Activated T-cell treated with anti-CD3 and anti-CD28 coated beads, Interleukin-2, amount 50 U/mL, for 72 hours (primary cell): ENCODE measurements around the gene TXNRD2. TPM values are rescaled to one million over a fixed set of nuclear protein-coding genes. Genes with fewer than 3 reads are reported as not detected.
"Not testable (repeated sequence)": the region's sequence is repeated elsewhere in the genome, so short reads cannot be mapped to it uniquely, and the experiment has no call there.

Experiments used
- ATAC-seq, 2 donors: fragments of 150-1000 bp; cut with Tn5 transposase; replicated peaks in 1 of 2; 2 replicates each; pipeline ENCODE4 v1.10.0; 2021; ENCODE audit warnings: moderate library complexity in 2 of 2, mild to moderate bottlenecking in 1 of 2
- DNase-seq, 2 donors: peaks; one replicate each; pipeline ENCODE4 v3.0.0; 2021 to 2022; ENCODE audit warnings: mixed read lengths in 1 of 2
- H3K27ac Mint-ChIP-seq: one replicate; pipeline ENCODE4 v1.8.0; 2022; ENCODE audit warnings: mild to moderate bottlenecking, moderate library complexity, mixed read lengths
- H3K27me3 Mint-ChIP-seq: one replicate; pipeline ENCODE4 v1.8.0; 2022; ENCODE audit warnings: low read depth, mixed read lengths
- H3K36me3 Mint-ChIP-seq, 2 donors: one replicate each; pipeline ENCODE4 v1.8.0; 2022; ENCODE audit warnings: mixed read lengths in 2 of 2, mild to moderate bottlenecking in 1 of 2; ENCODE audit not compliant: insufficient read depth in 2 of 2
- H3K4me1 Mint-ChIP-seq: one replicate; pipeline ENCODE4 v1.8.0; 2022; ENCODE audit warnings: low read depth, mixed read lengths
- H3K4me3 Mint-ChIP-seq, 2 donors: one replicate each; pipeline ENCODE4 v1.8.0; 2022; ENCODE audit warnings: mild to moderate bottlenecking in 2 of 2, mixed read lengths in 2 of 2, moderate library complexity in 2 of 2
- H3K9me3 Mint-ChIP-seq, 2 donors: one replicate each; pipeline ENCODE4 v1.8.0; 2022; ENCODE audit warnings: mixed read lengths in 2 of 2
- total RNA-seq, 2 donors: library from RNA; stranded (reverse); gene quantifications; one replicate each; pipeline ENCODE4 v1.2.3, GENCODE V29; 2022

Gene TXNRD2
- total RNA-seq, 2 donors from 2014 or later, result 21.3 to 23.4 TPM

DNA sequence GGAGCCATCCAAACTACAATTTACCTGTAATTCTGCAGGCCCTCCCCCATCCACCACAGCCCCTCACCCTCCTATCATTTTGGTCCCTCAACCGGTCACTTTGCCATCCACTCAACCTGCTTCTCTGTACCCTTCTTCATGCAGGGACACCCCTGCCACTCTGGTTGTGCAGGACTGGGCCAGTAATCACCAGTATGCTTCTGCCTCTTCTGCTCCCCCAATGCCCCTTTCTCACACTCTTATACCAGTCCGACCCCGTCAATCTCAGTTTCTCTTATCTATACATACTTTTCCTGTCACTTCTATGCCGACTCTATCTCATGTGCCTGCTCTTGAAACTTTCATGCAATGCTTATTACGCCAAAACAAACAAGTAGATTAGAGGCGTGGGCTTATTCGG, 5.1 kb downstream of the TXNRD2 start:
- H3K27ac Mint-ChIP-seq, result no peak overlapping the region
- H3K4me3 Mint-ChIP-seq, result no peak overlapping the region
- peaks cover 9 to 23% of the 10 kb centered on the region in 2 donors for H3K36me3 Mint-ChIP-seq
- ATAC-seq (no peak), DNase-seq (no peak)
- no peaks in the 10 kb centered on the region for H3K27me3 Mint-ChIP-seq
- H3K9me3 Mint-ChIP-seq, result peaks cover 3 to 5% of the 10 kb centered on the region in 2 donors
- peaks cover 10% of the 10 kb centered on the region for H3K4me1 Mint-ChIP-seq

DNA sequence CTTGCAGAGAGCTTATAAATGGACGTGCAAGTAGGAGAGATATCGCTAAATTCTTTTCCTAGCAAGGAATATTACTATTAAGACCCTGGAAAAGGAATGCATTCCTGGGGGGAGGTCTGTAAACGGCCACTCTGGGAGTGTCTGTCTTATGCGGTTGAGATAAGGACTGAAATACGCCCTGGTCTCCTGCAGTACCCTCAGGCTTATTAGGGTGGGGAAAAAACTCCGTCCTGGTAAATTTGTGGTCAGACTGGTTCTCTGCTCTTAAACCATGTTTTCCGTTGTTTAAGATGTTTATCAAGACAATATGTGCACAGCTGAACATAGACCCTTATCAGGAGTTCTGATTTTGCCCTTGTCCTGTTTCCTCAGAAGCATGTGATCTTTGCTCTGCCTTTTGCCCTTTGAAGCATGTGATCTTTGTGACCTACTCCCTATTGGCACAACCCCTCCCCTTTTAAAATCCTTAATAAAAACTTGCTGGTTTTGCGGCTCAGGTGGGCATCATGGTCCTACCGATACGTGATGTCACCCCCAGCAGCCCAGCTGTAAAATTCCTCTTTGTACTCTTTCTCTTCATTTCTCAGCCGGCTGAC, 6.4 kb downstream of the TXNRD2 start:
- H3K4me3 Mint-ChIP-seq, H3K4me1 Mint-ChIP-seq, ATAC-seq, H3K9me3 Mint-ChIP-seq, DNase-seq, H3K27ac Mint-ChIP-seq, H3K27me3 Mint-ChIP-seq: not testable (repeated sequence)
- peaks cover 9 to 23% of the 10 kb centered on the region in 2 donors for H3K36me3 Mint-ChIP-seq

DNA sequence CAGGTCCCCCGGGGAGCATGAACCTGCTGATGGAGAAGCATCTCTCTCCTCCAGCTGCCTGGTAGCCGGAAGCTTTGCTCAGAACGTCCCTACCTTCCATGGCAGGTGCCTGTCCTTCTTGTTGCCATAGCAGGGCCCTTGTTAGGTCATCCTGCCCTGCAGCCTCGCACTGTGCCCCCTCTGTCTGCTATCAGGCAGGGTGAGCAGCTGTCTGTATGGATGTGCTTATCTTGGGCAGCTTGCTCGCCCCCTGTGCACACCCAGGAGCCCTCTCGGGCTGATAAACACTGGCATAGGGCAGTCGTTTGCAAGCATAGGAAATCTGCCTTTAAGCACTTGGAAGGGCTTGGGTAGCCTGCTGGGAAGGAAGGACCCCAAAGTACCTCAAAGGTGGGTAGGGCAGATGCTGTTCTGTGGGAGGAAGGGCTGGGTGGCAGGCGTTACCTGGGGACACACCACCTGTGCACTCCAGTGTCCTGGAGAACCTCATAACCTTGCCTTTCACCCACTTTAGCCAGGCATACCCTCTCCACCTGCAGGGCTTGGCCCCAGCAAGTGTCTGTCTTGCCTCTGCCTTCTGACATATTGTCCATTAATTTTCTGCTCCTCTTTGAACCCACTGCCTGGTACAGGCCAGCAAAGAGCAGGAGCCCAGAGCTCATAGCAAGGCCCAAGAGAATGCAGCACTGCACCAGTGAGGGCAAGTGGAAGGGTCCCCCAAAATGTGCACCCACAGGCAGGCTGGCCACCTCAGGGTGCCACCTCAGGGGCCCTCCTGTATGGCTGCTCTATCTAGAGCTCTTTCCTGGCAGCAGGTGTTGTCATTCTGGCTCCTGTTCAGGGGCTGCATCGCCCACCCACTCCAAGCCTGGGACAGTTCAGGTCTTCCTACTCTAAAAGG, 8.0 kb downstream of the TXNRD2 start:
- H3K27me3 Mint-ChIP-seq, result no peaks in the 10 kb centered on the region
- H3K36me3 Mint-ChIP-seq, result peaks cover 9 to 23% of the 10 kb centered on the region in 2 donors
- no peak overlapping the region for H3K4me3 Mint-ChIP-seq
- H3K9me3 Mint-ChIP-seq, result peaks cover 3 to 5% of the 10 kb centered on the region in 2 donors
- H3K4me1 Mint-ChIP-seq, result no peaks in the 10 kb centered on the region
- DNase-seq, result no peak
- no peak for ATAC-seq
- no peak overlapping the region for H3K27ac Mint-ChIP-seq

DNA sequence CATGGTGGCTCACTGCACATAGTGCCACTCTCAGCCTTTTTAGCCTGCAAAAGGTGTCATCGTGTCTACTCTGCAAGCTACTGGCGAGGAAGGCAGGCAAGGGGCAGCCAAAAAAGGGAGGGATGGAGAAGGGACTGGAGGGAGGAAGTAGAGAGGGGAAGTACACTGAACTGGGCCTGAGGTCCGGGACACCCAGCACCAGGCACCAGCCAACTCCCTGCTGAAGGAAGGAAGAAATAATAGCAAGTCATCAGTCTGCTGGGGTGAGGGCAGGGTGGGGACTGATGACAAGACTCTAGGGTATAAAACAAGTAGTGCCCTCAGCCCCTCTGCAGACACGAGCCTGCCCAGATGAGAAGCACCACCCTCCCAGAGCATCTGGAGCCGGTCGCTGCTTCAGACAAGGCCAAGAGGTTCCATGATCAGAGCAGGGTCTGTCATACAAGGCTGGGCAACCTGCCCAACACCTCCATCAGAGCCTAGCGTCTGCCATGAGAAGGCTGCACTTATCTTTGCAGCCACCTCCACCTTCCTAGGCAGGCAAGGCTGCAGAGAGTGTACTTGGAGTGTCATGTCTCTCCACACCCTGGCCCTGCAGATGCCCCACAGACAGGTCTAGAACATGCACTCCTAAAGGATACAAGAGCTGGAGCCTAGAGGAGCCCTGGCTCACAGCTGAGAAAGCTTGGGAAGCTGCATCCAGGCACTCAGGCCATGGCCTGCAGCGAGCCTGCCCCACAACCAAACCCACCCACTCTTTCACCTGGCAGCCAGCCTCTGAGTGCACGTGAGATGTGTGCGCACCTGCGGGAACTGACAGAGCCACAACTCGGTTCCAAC, 9.0 kb downstream of the TXNRD2 start:
- H3K4me1 Mint-ChIP-seq, result no peaks in the 10 kb centered on the region
- DNase-seq (no peak), ATAC-seq (no peak)
- no peak overlapping the region for H3K27ac Mint-ChIP-seq
- peaks cover 3 to 5% of the 10 kb centered on the region in 2 donors for H3K9me3 Mint-ChIP-seq
- no peak overlapping the region for H3K4me3 Mint-ChIP-seq
- no peaks in the 10 kb centered on the region for H3K27me3 Mint-ChIP-seq
- peaks cover 8 to 19% of the 10 kb centered on the region in 2 donors for H3K36me3 Mint-ChIP-seq

DNA sequence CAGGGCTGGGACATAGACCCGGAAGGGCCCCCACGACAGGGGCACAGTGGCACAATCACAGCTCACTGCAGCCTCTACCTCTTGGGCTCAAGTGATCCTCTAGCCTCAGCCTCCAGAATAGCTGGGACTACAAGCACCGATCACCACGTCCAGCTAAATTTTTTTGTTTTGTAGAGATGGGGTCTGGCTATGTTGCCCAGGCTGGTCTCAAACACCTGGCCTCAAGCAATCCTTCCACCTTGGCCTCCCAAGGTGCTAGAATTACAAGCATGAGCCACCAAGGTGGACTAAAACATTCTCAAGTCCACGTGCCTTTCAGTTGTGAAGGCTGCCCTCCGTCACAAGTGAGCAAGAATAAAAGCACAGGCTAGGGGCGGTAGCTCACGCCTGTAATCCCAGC, 10.1 kb downstream of the TXNRD2 start:
- Mint-ChIP-seq H3K9me3 (peaks cover under 1 to 3% of the 10 kb centered on the region in 2 donors), H3K4me3 (no peak overlapping the region), H3K4me1 (no peaks in the 10 kb centered on the region), H3K27me3 (no peaks in the 10 kb centered on the region), H3K27ac (no peak overlapping the region), H3K36me3 (peaks cover 4 to 11% of the 10 kb centered on the region in 2 donors)
- no peak for ATAC-seq
- DNase-seq, result no peak

DNA sequence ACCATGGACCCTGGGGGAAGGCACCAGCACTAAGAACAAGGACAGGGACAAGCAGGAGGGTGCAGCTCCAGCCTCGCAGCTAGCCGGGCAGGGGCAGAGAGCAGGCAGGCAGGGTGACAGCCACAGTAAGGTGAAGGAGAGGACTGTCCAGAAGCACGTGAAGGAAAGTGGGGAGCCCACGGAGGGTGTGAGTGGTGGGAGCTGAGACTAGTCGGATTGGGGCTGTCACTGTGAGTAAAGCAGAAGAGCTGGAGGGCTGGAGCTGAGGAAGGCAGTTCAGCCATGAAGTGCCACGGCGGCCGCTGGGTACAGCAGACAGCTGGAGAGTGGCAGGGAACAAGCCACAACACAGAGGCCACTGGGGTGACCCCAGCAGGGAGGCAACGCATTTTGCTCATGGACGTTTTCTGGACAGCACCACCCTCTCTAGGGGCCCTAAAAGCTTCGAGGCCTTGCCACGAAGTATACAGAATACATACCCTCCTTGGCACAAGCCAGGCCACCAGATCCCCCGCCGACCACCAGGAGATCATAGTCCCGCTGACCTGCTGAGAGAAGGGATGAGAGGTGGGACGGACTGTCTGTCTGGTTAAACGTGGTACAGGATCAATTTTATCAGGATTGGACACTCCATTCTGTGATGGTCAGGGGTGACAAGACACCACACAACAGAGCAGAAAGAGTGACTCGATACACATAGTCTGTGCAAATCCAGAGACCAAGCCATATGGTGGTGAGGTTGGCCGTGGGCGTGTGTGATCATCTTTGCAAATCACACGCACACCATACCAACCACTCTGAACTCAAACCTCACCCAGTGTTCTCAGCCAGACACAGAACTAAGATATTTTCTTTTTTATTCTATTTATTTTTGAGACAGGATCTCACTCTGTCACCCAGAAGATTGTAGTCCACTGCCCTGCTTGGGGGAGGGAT, 10.8 kb downstream of the TXNRD2 start:
- Mint-ChIP-seq H3K27ac (no peak overlapping the region), H3K36me3 (peaks cover 0 to 5% of the 10 kb centered on the region in 2 donors), H3K9me3 (peaks cover 0 to 2% of the 10 kb centered on the region in 2 donors), H3K4me1 (no peaks in the 10 kb centered on the region), H3K27me3 (no peaks in the 10 kb centered on the region), H3K4me3 (no peak overlapping the region)
- DNase-seq (no peak), ATAC-seq (peak in 1 of 2 donors; percentile 42)

DNA sequence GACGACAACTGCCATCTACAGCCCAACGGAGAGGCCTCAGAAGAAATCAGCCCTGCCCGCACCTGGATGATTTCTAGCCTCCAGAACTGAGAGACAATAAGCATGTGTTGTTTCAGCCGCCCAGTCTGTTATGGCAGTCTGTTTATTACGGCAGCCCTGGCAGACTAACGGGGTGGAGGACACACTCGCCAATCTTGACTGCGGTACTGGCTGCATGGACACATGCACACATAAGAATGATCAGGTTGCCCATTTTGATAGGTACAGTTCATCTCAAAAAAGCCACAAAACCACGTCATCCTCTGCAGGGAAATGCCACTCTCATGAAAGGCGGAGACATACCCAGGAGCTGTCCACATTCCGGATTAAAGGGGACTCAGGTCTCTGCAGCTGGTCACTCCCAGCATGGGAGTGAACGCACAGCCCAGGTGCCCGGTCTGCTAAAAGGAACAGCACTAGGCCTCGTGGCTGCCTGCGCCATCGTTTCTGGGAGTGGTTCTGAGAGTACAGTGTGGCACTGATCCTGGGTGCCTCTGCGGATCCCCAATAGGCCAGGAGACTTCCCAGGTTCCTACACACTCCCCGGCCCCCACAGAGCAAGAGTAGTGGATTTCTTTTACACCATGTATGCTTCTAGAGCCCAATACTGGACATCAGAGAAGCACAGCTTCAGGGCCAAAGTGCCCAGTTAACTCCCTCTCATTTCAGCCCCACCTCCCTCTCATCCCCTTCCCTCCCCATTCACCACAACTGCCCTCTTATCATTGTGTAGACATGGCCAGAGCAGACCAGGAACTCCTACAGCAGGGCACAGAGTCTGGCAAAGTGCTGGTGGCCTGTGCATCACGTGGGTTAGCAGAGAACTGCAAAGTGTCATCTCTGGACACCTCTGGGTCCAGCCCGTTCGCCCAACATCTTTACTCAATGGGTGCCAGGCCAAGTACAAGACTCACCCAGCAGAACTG, 11.8 kb downstream of the TXNRD2 start:
- H3K27me3 Mint-ChIP-seq, result no peaks in the 10 kb centered on the region
- no peaks in the 10 kb centered on the region for H3K9me3 Mint-ChIP-seq
- no peaks in the 10 kb centered on the region for H3K4me1 Mint-ChIP-seq
- no peak overlapping the region for H3K27ac Mint-ChIP-seq
- no peak overlapping the region for H3K4me3 Mint-ChIP-seq
- ATAC-seq, result no peak
- H3K36me3 Mint-ChIP-seq, result no peaks in the 10 kb centered on the region
- no peak for DNase-seq

DNA sequence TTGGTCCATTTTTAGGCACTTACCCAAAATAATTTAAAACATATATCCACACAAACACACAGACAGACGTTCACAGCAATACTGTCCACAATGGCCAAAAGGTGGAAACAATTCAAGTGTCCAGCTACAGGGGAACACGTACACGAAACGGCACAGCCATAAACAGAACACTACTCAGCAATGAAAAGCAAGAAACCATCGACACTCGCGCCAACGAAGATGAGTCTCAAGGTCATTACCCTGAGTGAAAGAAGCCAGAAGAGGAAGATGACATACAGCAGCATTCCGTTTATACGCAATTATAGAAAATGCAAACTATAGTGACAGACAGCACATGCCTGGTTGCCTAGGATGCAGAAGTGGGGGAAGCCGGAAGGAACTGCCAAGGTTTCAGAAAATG, 13.4 kb downstream of the TXNRD2 start:
- H3K9me3 Mint-ChIP-seq, result no peaks in the 10 kb centered on the region
- H3K27ac Mint-ChIP-seq, result no peak overlapping the region
- no peaks in the 10 kb centered on the region for H3K27me3 Mint-ChIP-seq
- H3K4me1 Mint-ChIP-seq, result no peaks in the 10 kb centered on the region
- ATAC-seq (no peak), DNase-seq (no peak)
- H3K36me3 Mint-ChIP-seq, result no peaks in the 10 kb centered on the region
- H3K4me3 Mint-ChIP-seq, result no peak overlapping the region

DNA sequence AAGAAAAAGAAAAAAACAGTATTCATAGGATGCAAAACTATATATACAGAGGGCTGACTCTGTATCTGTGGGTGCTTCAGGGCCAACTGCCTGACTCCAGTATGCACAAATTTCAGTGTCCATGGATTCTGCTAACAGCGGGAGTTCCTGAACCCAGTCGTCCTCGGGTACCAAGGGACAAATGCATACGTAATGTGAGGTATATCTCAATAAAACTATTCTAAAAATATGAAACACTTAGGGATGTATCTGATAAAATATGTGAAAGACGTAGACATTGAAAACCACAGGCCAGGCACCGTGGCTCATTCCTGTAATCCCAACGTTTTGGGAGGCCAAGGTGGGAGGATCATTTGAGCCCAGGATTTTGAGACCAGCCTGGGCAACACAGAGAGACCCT, 13.9 kb downstream of the TXNRD2 start:
- Mint-ChIP-seq H3K9me3 (no peaks in the 10 kb centered on the region), H3K27me3 (no peaks in the 10 kb centered on the region), H3K4me1 (no peaks in the 10 kb centered on the region), H3K4me3 (no peak overlapping the region), H3K27ac (no peak overlapping the region), H3K36me3 (no peaks in the 10 kb centered on the region)
- ATAC-seq (no peak), DNase-seq (no peak)

DNA sequence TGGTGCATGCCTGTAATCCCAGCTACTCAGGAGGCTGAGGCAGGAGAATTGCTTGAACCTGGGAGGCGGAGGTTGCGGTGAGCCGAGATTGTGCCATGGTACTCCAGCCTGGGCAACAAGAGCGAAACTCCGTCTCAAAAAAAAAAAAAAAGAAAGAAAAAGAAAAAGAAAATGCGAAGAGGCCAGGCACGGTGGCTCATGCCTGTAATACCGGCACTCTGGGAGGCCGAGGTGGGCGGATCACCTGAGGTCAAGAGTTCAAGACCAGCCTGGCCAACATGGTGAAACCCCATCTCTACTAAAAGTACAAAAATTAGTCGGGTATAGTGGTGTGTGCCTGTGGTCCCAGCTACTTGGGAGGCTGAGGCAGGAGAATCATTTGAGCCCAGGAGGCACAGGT, 15.6 kb downstream of the TXNRD2 start:
- H3K36me3 Mint-ChIP-seq, H3K27me3 Mint-ChIP-seq, H3K4me3 Mint-ChIP-seq, H3K9me3 Mint-ChIP-seq, H3K27ac Mint-ChIP-seq, ATAC-seq, DNase-seq, H3K4me1 Mint-ChIP-seq: not testable (repeated sequence)

DNA sequence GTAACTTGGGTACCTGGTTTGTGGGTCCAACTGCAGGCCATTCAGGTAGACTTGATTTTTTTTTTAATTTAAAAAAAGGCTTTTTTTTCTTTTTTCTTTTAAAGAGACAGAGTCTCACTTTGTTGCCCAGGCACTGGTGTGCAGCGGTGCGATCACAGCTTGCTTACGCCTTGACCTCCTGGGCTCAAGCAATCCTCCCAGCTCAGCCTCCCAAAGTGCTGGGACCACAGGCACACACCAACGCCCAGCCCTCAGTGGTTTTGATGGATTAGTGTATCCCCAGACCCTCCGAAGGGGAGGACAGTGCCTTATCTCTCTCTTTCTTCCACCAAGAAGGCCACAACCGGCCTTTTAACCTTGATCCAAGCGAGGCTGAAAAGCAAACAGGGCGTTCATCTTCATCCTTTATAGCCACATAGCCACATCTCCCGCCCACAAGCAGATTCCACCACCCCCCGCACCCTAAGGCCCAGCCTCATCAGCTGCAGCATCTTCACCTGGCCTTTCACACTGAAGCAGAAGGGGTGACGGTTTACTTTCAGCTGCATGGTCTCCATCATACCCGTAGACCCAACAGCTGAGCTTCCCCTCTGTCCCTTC, 17.6 kb downstream of the TXNRD2 start:
- Mint-ChIP-seq H3K27me3 (no peaks in the 10 kb centered on the region), H3K9me3 (no peaks in the 10 kb centered on the region), H3K4me1 (no peaks in the 10 kb centered on the region), H3K27ac (no peak overlapping the region), H3K4me3 (no peak overlapping the region), H3K36me3 (no peaks in the 10 kb centered on the region)
- DNase-seq (no peak), ATAC-seq (no peak)
